Measurements from ENCODE around the gene BMP8B.
"Not testable (repeated sequence)": the region's sequence is repeated elsewhere in the genome, so short reads cannot be mapped to it uniquely, and the experiment has no call there.

Gene BMP8B, protein sequence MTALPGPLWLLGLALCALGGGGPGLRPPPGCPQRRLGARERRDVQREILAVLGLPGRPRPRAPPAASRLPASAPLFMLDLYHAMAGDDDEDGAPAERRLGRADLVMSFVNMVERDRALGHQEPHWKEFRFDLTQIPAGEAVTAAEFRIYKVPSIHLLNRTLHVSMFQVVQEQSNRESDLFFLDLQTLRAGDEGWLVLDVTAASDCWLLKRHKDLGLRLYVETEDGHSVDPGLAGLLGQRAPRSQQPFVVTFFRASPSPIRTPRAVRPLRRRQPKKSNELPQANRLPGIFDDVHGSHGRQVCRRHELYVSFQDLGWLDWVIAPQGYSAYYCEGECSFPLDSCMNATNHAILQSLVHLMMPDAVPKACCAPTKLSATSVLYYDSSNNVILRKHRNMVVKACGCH

GRCh38 chr1:39788758-39789570 lies at the start of gene BMP8B:
BMP8B (minus strand) TSS chr1:39788865; CDS start chr1:39788485, 380 bp downstream.
- peak; percentile 16 for DNase-seq (ENCODE audit: low read depth)

- DNase-seq (ENCODE audit: low read depth) = no peak
Measured at GRCh38 chr1:39836595-39837110, 48.0 kb upstream of the BMP8B start.

DNA sequence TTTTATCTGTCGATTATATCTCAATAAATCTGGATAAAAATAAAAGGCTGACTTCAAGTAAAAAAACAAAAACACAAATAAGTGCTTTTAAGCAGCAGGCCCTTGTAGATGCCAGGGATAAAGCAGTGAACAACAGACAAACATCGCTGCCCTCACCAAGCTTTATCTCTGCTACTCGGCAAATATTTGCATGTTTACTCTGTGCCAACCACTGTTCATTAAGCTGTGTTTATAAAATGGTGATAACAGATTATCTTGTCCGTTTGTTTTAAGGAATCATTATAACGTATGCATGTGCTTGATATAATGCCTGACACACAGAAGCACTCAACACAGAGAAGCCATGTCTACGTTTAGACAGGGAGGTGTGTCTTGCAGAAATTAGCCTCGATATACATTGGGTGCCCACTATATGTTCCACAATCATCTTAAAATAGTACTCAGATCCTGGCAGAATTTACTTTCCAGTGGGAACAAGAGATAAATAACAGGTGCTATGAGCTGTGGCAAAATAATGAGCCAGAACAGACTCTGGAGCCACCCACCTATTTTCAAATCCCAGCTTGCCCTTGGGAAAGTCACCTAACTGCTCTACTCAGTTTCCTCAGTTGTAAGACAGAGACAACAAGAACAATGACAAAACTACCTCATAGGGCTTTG lies 47.4 kb upstream of the BMP8B start:
- DNase-seq (ENCODE audit: low read depth) = no peak

DNA sequence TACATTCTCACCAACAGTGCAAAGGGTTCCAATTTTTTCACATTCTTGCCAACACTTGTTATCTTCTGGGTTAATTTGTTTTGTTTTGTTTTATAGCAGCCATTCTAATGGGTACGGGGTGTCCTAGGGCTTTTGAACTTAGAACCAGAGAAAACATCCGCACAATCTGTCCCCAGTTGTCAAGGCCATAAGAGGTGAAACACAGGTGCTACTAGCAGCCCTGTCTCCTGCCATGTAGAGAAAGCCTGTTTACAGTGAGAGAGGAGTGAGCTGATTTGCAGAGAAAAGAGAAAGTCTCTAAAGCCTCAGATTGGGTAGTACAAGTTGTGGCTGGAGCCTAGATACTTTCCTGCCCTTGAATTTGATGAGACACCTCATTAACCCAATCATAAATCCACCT lies 46.4 kb upstream of the BMP8B start:
- no peak for DNase-seq (ENCODE audit: low read depth)

DNA sequence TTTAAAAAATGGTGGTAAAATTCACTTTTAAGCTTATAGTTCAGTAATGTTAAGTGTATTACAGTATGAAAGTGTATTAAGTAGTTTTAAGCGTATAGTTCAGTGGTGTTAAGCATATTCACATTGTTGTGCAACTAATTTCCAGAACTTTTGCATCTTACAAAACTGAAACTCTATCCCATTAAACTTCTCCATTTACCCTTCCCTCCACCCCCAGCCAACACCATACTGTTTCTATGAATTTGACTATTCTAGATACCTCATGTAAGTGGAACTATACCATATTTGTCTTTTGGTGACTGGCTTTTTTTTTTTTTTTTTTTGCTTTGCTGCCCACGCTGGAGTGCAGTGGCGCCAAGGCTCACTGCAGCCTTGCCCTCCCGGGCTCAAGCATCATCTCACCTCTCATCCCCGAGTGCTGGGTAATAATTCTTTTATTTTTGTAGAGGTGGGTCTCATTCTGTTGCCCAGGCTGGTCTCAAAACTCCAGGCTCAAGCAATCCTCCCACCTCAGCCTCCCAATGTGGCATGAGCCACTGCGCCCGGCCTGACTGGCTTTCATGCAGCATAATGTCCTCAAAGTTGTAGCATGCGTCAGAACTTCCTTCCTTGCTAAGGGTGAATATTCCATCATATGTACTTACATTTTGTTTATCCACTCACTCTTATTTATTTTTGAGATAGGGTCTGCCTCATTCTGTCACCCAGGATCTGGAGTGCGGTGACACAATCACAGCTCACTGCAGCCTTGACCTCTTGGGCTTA lies 45.1 kb upstream of the BMP8B start:
- DNase-seq (ENCODE audit: low read depth) = no peak

- DNase-seq (ENCODE audit: low read depth) = no peak
Measured at GRCh38 chr1:39833121-39833520, 44.5 kb upstream of the BMP8B start.

DNA sequence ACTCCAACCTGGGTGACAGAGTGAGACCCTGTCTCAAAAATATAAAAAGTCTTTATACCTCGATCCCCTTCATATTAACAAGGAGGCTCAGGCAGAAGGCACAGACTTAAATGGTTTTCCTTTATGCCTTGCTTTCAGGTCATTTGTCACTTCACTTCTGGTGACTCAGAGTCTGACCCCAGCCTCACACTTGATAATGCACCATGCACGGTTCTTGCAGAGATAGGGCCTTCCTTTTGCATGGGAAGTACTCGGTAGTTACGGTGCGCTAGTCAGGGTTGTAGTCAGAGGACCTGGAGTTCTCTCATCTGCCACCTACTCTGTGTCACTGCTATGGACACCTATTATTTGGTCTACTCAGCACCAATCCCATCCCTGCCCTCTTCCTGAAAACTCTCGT lies 43.6 kb upstream of the BMP8B start:
- no peak for DNase-seq (ENCODE audit: low read depth)

GRCh38 chr1:39829791-39830533 lies 41.3 kb upstream of the BMP8B start:
- DNase-seq (ENCODE audit: low read depth) = no peak

DNA sequence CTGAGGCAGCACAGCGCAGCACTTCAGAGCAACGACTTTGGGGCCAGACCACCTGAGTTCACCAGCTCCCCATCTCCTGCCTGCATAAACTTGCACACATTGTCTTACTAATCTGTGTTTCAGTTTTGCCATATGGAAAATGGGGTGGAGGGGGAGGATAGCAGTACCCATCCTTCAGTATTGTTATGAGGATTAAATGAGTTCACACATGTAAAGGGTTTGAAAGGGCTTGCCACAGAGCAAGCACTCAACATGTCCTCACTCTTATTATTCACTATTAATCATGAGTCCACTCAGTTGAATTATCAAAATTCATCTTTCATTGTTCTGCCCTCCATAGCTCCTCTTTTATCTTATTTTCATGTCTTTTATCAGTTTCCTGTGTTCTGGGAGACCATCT lies 40.1 kb upstream of the BMP8B start:
- no peak for DNase-seq (ENCODE audit: low read depth)

DNA sequence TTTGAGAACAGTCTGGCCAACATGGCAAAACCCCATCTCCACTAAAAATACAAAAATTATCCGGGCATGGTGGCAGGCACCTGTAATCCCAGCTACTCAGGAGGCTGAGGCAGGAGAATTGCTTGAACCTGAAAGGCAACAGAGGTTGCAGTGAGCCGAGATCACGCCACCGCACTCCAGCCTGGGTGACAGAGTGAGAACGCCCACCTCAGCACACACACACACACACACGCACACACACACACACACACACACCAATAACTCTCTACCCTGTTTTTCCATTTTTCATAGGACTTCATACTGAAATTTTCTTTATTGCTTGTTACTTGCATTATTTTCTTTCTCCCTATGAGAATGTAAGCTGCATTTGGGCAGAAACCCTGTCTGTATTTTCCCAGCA lies 39.6 kb upstream of the BMP8B start:
- not testable (repeated sequence) for DNase-seq (ENCODE audit: low read depth)

DNA sequence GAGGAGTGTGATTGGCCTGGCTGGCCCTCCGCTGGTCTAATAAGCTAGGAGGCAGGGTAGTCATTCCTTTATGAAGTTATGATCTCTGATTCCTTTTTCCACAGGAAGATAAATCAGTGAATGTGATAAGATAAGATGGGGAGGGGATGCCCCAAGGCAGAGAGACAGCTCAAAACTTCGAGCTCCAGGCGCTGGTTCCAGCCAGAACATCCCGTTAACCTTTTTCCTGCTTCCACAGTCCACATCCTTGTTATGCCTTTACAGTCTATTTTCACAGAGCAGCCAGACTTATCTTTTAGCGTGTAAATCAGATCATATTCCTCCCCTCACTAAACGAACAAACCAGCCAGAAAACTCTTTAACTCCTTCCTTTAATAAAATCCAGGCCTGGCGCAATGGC lies 38.5 kb upstream of the BMP8B start:
- DNase-seq (ENCODE audit: low read depth) = no peak

- no peak for DNase-seq (ENCODE audit: low read depth)
Measured at GRCh38 chr1:39826583-39826982, 37.9 kb upstream of the BMP8B start.

DNA sequence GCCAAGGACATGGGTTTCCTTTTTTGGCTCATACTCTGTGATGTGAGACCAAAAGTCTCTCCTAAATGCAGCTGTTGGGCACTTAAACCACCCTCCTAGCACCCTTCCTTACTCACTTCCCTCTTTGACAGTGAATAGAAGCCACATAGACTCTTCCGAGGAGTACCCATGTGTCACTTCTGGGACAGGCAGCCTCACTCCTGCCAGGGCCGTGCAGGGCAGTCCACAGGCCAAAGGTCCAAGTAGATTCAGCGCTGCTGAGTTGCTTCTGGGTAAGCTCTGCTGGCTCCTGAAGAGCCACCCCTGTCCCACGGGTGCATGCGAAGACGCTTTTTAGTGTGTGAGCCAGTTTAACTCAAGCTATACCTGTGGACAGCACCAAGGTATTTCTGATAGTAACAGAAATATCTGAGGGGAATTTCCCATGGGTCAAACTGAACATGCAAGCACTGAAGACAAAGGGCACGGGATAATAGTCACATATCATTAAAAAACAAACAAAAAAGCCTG lies 36.8 kb upstream of the BMP8B start:
- no peak for DNase-seq (ENCODE audit: low read depth)

DNA sequence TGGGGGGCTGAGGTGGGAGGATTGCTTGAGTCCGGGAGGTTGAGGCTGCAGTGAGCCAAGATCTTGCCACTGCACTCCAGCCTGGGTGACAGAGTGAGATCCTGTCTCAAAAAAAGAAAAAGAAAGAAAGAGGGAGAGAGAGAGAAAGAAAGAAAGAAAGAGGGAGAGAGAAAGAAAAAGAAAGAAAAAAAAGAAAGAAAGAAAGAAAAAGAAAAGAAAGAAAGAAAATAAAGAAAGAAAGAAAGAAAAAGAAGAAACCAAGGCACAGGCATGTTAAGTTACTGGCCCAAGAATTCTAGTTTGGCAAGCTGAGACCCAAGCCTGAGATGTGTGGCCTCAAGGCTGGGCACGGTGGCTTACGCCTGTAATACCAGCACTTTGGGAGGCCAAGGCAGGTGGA lies 34.8 kb upstream of the BMP8B start:
- DNase-seq (ENCODE audit: low read depth) = not testable (repeated sequence)

DNA sequence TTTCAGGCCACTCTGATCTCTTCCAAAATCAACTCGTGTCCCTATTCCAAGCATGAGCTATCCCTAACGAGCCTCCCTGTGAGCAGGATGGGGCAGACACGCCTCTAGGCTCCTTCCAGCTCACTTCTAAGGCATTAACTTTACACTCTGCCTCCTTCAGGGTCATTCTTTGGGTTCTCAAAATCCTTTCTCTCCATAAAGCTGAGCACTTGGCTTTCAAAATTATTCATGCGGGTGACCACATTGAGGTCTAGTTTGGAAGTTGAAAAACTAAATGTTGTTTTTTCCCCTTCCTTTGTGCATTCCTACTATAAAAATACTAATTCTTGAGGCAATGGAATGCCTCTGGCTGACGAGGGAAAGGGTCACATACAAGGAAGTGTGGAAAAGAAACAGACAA lies 33.5 kb upstream of the BMP8B start:
- no peak for DNase-seq (ENCODE audit: low read depth)

DNA sequence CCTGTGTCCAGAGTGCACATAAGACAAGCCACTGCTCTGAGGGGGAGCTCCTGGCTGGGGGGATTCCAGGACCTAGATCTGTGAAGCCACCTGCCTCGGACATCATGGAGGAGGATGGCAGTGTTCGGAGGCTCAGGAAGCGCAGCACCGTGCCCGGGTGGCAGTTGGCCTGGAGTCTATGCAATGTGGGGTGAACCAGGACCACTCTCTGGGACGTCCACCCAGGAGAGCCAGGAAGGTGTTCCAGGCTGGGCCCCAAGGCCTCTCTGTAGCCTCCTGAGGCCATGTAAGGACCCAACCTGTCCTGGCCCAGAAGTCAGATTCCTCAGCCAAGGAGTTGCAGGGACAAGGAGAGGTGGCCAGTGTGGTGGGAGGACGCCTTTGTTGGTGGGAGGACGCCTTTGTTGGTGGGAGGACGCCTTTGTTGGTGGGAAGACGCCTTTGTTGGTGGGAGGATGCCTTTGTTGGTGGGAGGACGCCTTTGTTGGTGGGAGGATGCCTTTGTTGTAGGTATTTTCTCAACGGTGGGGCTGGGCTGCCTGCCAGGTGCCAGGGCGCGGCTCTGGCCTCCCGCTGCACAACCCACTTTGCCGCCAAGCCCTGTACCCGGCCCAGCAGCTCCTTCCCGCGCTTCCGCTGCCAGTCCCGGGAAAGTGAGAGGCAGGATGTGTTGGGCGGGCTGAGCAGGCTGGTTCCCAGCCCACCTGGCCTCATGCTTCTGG lies 30.6 kb upstream of the BMP8B start:
- no peak for DNase-seq (ENCODE audit: low read depth)

DNA sequence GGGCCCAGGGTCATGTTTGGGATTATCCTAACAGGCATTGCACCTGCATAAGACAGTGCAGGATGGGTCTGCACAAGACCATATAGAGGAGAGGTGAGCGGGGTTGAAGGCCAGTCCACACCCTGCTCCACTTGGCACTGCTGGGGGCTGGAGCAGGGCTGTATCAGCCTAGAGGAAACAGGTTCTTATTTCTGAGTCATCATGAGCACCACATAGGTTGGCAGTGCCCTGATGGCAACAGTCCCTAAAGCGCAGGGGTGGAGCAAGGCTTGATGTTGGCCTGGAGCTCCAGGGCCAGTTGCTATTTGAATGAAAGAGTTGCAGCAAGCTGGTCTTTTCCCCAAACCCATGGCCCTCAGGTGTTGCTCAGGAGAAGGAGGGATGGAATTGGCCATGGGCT lies 29.8 kb upstream of the BMP8B start:
- DNase-seq (ENCODE audit: low read depth) = no peak

- DNase-seq (ENCODE audit: low read depth) = peak; percentile 39
Measured at GRCh38 chr1:39817091-39817932, 28.6 kb upstream of the BMP8B start.

DNA sequence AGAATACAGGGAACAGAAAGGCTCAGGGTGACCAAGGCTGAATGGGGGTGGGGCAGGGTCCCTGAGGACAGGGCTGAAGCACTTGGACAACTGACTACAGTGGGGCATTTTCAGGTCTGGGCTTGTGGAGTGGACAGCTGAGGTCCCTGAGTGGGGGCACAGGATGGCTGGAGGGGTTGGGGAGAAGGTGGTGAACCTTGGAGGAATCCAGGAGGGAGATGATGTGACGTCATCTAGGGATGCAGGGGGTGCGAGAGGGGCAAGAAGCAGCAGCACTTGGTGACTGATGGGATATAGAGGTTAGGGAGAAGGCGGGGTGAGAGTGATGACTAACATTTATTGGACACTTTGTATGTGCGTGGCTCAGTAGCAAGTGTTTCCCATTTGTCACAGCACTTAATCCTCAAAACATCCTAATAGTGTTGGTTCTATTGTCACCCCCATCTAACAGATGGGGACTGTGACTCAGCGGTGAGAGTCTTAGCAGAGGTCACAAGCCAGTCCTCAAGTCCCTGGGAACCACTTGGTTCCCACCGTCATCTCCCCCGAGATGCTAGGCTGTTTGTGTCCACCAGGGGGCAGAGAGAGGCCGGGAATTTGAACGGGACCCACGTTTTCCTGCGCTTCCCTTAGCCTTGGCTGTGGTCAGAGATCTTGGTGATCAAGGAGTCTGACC lies 27.9 kb upstream of the BMP8B start:
- peak; percentile 9 for DNase-seq (ENCODE audit: low read depth)

Measured in activated T-cell treated with anti-CD3 and anti-CD28 coated beads for 24 hours (primary cell).